ENCODE results near the gene HMCN2. TPM values are rescaled to one million over a fixed set of nuclear protein-coding genes. Genes with fewer than 3 reads are reported as not detected.

HMCN2 gene
- total RNA-seq, 2 experiments from 2014 or later, result not detected

GRCh38 chr9:130409246-130409645, 143.7 kb downstream of the HMCN2 start:
- POLR2A ChIA-PET, result no interaction called here
- CTCF ChIA-PET (ENCODE audit: unreplicated experiment), result no interaction called here
- intact Hi-C loops (cut with micrococcal nuclease; ENCODE audit: unreplicated experiment), result no loop called here
- no peaks in the 10 kb centered on the region for H3K79me2 ChIP-seq (ENCODE audit: insufficient read depth, low read depth, low read length)
- H3K4me2 ChIP-seq (ENCODE audit: low read length), result no peak overlapping the region
- TF ChIP-seq EZH2phosphoT487 (IDR thresholded peaks at IDR 0.05; ENCODE audit: borderline replicate concordance, low read depth, low read length) (no peak), CTCF (conservative IDR thresholded peaks at IDR 0.05; ENCODE audit: low read length) (no peak)
- no peaks in the 10 kb centered on the region for H4K20me1 ChIP-seq (ENCODE audit: insufficient read depth, low read length)
- no peaks in the 10 kb centered on the region for H3K36me3 ChIP-seq (ENCODE audit: insufficient read depth, low read length)
- H2AFZ ChIP-seq (ENCODE audit: low read length), result no peak overlapping the region
- H3K9me3 ChIP-seq (ENCODE audit: low read length), result no peaks in the 10 kb centered on the region
- no peak for DNase-seq (ENCODE audit: low spot score)
- no TSS peak for BruUV-seq (replicated peaks)
- no peak overlapping the region for H3K4me3 ChIP-seq (ENCODE audit: low read depth, low read length, poor library complexity, severe bottlenecking)
- no peaks in the 10 kb centered on the region for H3K4me1 ChIP-seq (ENCODE audit: insufficient read depth, low read length, poor library complexity, severe bottlenecking)
- no peak overlapping the region for H3K27ac ChIP-seq (ENCODE audit: low read depth, low read length, poor library complexity, severe bottlenecking)
- no peaks in the 10 kb centered on the region for H3K9me2 ChIP-seq (ENCODE audit: insufficient read depth, low read length)

GRCh38 chr9:130410443-130410842, 144.9 kb downstream of the HMCN2 start:
- TF ChIP-seq EZH2phosphoT487 (IDR thresholded peaks at IDR 0.05; ENCODE audit: borderline replicate concordance, low read depth, low read length), result no peak
- no peak for TF ChIP-seq CTCF (conservative IDR thresholded peaks at IDR 0.05; ENCODE audit: low read length)
- no peak overlapping the region for H3K4me3 ChIP-seq (ENCODE audit: low read depth, low read length, poor library complexity, severe bottlenecking)
- DNase-seq (ENCODE audit: low spot score), result no peak
- ChIA-PET POLR2A (interaction anchor here (0.7 kb wide), 1 partner anchor 914 kb away, joined by 3 read pairs; no protein-coding TSS in a partner anchor), CTCF (ENCODE audit: unreplicated experiment) (no interaction called here)
- no TSS peak for BruUV-seq (replicated peaks)
- no peaks in the 10 kb centered on the region for H3K9me2 ChIP-seq (ENCODE audit: insufficient read depth, low read length)
- no peaks in the 10 kb centered on the region for H3K9me3 ChIP-seq (ENCODE audit: low read length)
- no peaks in the 10 kb centered on the region for H3K4me1 ChIP-seq (ENCODE audit: insufficient read depth, low read length, poor library complexity, severe bottlenecking)
- no peak overlapping the region for H3K27ac ChIP-seq (ENCODE audit: low read depth, low read length, poor library complexity, severe bottlenecking)
- no peaks in the 10 kb centered on the region for H3K79me2 ChIP-seq (ENCODE audit: insufficient read depth, low read depth, low read length)
- H2AFZ ChIP-seq (ENCODE audit: low read length), result no peak overlapping the region
- H4K20me1 ChIP-seq (ENCODE audit: insufficient read depth, low read length), result no peaks in the 10 kb centered on the region
- intact Hi-C loops (cut with micrococcal nuclease; ENCODE audit: unreplicated experiment), result no loop called here
- H3K36me3 ChIP-seq (ENCODE audit: insufficient read depth, low read length), result no peaks in the 10 kb centered on the region
- H3K4me2 ChIP-seq (ENCODE audit: low read length), result no peak overlapping the region

GRCh38 chr9:130411566-130411915, 146.0 kb downstream of the HMCN2 start:
- Histone ChIP-seq H3K4me3 (ENCODE audit: low read depth, low read length, poor library complexity, severe bottlenecking) (no peak overlapping the region), H3K4me2 (ENCODE audit: low read length) (no peak overlapping the region), H3K9me2 (ENCODE audit: insufficient read depth, low read length) (no peaks in the 10 kb centered on the region), H3K36me3 (ENCODE audit: insufficient read depth, low read length) (no peaks in the 10 kb centered on the region), H2AFZ (ENCODE audit: low read length) (no peak overlapping the region), H3K9me3 (ENCODE audit: low read length) (no peaks in the 10 kb centered on the region), H3K4me1 (ENCODE audit: insufficient read depth, low read length, poor library complexity, severe bottlenecking) (no peaks in the 10 kb centered on the region), H3K27ac (ENCODE audit: low read depth, low read length, poor library complexity, severe bottlenecking) (no peak overlapping the region), H3K79me2 (ENCODE audit: insufficient read depth, low read depth, low read length) (no peaks in the 10 kb centered on the region), H4K20me1 (ENCODE audit: insufficient read depth, low read length) (no peaks in the 10 kb centered on the region)
- ChIA-PET POLR2A (no interaction called here), CTCF (ENCODE audit: unreplicated experiment) (no interaction called here)
- intact Hi-C loops (cut with micrococcal nuclease; ENCODE audit: unreplicated experiment), result no loop called here
- TF ChIP-seq EZH2phosphoT487 (IDR thresholded peaks at IDR 0.05; ENCODE audit: borderline replicate concordance, low read depth, low read length), result no peak
- no peak for TF ChIP-seq CTCF (conservative IDR thresholded peaks at IDR 0.05; ENCODE audit: low read length)
- DNase-seq (ENCODE audit: low spot score), result no peak
- BruUV-seq (replicated peaks), result no TSS peak

All from OCI-LY7 (cell line).